HG03039 (cell line): Measurements from ENCODE around the gene CHI3L2.

ENCODE experiments used
- ATAC-seq: cut with Tn5 transposase; IDR thresholded peaks from one replicate; pipeline ENCODE4 v1.9.1; 2021; ENCODE audit warnings: mild to moderate bottlenecking, moderate library complexity; ENCODE audit not compliant: unreplicated experiment

The CHI3L2 gene

GRCh38 chr1:111227434-111227833 lies at the start of gene CHI3L2:
TSS of gene CHI3L2 (plus strand) at chr1:111227713. CDS start at chr1:111227730, 17 bp downstream.
- ATAC-seq: no peak

GRCh38 chr1:111179968-111180533 lies 47.5 kb upstream of the CHI3L2 start:
- no peak for ATAC-seq

GRCh38 chr1:111182052-111182451 lies 45.5 kb upstream of the CHI3L2 start:
- ATAC-seq: no peak

- ATAC-seq: no peak
Measured at GRCh38 chr1:111183308-111184069, 44.0 kb upstream of the CHI3L2 start.

GRCh38 chr1:111184663-111185062 lies 42.9 kb upstream of the CHI3L2 start:
- ATAC-seq: no peak

GRCh38 chr1:111190931-111191451 lies 36.5 kb upstream of the CHI3L2 start:
- no peak for ATAC-seq

- ATAC-seq: no peak
Measured at GRCh38 chr1:111191496-111191895, 36.0 kb upstream of the CHI3L2 start.

GRCh38 chr1:111192074-111192473 lies 35.4 kb upstream of the CHI3L2 start:
- ATAC-seq: no peak

GRCh38 chr1:111192658-111193519 lies 34.6 kb upstream of the CHI3L2 start:
- ATAC-seq: no peak

- ATAC-seq: no peak
Measured at GRCh38 chr1:111193712-111194480, 33.6 kb upstream of the CHI3L2 start.

GRCh38 chr1:111195002-111195684 lies 32.4 kb upstream of the CHI3L2 start:
- ATAC-seq: no peak

GRCh38 chr1:111196213-111196612 lies 31.3 kb upstream of the CHI3L2 start:
- no peak for ATAC-seq

GRCh38 chr1:111197598-111198284 lies 29.8 kb upstream of the CHI3L2 start:
- no peak for ATAC-seq

- no peak for ATAC-seq
Measured at GRCh38 chr1:111198836-111199235, 28.7 kb upstream of the CHI3L2 start.

GRCh38 chr1:111199329-111199728 lies 28.2 kb upstream of the CHI3L2 start:
- ATAC-seq: no peak

- no peak for ATAC-seq
Measured at GRCh38 chr1:111199881-111200801, 27.4 kb upstream of the CHI3L2 start, which contains the start of gene DENND2D. TSS of gene DENND2D (minus strand) at chr1:111200646. CDS start at chr1:111200459, 187 bp downstream.

- no peak for ATAC-seq
Measured at GRCh38 chr1:111200802-111201161, 26.7 kb upstream of the CHI3L2 start.
